ENCODE measurements around the gene KIRREL3. TPM values are rescaled to one million over a fixed set of nuclear protein-coding genes. Genes with fewer than 3 reads are reported as not detected.

KIRREL3 gene
- total and polyA plus RNA-seq, 10 donors = 0.50 to 5.4 (median 2.0) TPM

DNA sequence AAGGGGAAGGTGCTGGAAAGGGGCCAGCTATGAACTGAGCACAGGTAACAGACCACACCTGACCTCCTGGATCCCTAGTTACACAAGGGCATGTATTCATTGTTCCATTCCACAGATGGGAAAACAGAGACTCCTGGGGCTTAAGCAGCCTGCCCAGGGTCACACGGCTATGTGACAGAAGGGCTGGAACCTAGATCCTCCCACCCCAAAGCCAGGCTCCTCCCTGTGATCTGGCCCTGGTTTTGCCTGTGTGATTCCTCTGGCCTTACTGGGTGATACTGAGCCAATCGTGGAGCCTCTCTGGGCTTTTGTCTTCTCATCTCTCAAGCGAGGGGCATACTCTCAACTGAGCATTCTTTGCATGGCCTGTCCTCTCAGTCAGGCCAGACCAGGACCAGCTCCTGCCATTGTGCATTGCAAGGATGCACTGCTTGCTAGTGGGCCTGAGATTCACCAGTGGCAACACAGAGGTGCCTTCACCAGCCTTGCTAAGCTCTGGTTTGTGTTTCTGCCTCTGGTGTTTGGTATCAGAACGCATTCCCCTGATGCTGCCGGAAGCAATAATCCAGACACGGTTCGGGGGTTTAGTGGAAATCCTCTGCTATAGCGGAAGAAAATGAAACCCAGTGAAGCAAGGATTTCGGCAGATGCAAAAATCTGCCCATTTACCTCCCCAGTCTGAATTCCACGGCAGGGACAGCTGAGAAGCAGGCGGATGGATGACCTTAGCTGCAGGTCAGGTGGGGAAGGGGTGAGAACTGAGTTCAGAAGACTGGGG is 418.5 kb downstream of the KIRREL3 start:
- Histone ChIP-seq H3K27ac (no peak overlapping the region), H3K27me3 (replicated peaks in 1 of 7) (peaks cover 0 to 11% (median 0%) of the 10 kb centered on the region in 7 donors), H3K4me3 (no peak overlapping the region), H3K9me3 (no peaks in the 10 kb centered on the region), H3K36me3 (no peaks in the 10 kb centered on the region), H3K4me1 (peaks cover 0 to 7% (median 0%) of the 10 kb centered on the region in 6 donors)
- TF ChIP-seq POLR2AphosphoS5 (IDR thresholded peaks at IDR 0.05) (no peak), POLR2A (IDR thresholded peaks at IDR 0.05) (no peak)
- TF ChIP-seq, protein P1, sequence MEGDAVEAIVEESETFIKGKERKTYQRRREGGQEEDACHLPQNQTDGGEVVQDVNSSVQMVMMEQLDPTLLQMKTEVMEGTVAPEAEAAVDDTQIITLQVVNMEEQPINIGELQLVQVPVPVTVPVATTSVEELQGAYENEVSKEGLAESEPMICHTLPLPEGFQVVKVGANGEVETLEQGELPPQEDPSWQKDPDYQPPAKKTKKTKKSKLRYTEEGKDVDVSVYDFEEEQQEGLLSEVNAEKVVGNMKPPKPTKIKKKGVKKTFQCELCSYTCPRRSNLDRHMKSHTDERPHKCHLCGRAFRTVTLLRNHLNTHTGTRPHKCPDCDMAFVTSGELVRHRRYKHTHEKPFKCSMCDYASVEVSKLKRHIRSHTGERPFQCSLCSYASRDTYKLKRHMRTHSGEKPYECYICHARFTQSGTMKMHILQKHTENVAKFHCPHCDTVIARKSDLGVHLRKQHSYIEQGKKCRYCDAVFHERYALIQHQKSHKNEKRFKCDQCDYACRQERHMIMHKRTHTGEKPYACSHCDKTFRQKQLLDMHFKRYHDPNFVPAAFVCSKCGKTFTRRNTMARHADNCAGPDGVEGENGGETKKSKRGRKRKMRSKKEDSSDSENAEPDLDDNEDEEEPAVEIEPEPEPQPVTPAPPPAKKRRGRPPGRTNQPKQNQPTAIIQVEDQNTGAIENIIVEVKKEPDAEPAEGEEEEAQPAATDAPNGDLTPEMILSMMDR (IDR thresholded peaks at IDR 0.05 in 8 of 11, conservative IDR thresholded peaks at IDR 0.05 in 3 of 11) = no peak
- whole genome bisulfite sequencing, 5 donors = 84 to 88% (median 86%) methylated on average over 11 of the region's 11 CpGs
- intact Hi-C loops (cut with DNase I; ENCODE audit: low total_unique reads) = no loop called here
- DNase-seq = peak; percentile 39

GRCh38 chr11:126578426-126578825 is 422.1 kb downstream of the KIRREL3 start:
- no peaks in the 10 kb centered on the region for H3K9me3 ChIP-seq
- no peak overlapping the region for H3K4me3 ChIP-seq
- H3K27me3 ChIP-seq (replicated peaks in 1 of 7) = peaks cover 0 to 5% (median 0%) of the 10 kb centered on the region in 7 donors
- H3K27ac ChIP-seq = no peak overlapping the region
- intact Hi-C loops (cut with DNase I; ENCODE audit: low total_unique reads) = no loop called here
- no peaks in the 10 kb centered on the region for H3K4me1 ChIP-seq
- TF ChIP-seq POLR2A (IDR thresholded peaks at IDR 0.05) (no peak), POLR2AphosphoS5 (IDR thresholded peaks at IDR 0.05) (no peak)
- TF ChIP-seq, protein P1 (IDR thresholded peaks at IDR 0.05 in 8 of 11, conservative IDR thresholded peaks at IDR 0.05 in 3 of 11) = no peak
- no peaks in the 10 kb centered on the region for H3K36me3 ChIP-seq
- no peak for DNase-seq
- 79 to 85% (median 81%) methylated on average over 9 of the region's 9 CpGs for WGBS, 5 donors

GRCh38 chr11:126578021-126578420 is 422.5 kb downstream of the KIRREL3 start:
- TF ChIP-seq POLR2AphosphoS5 (IDR thresholded peaks at IDR 0.05) (no peak), POLR2A (IDR thresholded peaks at IDR 0.05) (no peak)
- TF ChIP-seq, protein P1 (IDR thresholded peaks at IDR 0.05 in 8 of 11, conservative IDR thresholded peaks at IDR 0.05 in 3 of 11) = no peak
- Histone ChIP-seq H3K27me3 (replicated peaks in 1 of 7) (peaks cover 0 to 5% (median 0%) of the 10 kb centered on the region in 7 donors), H3K9me3 (no peaks in the 10 kb centered on the region), H3K4me1 (no peaks in the 10 kb centered on the region), H3K27ac (no peak overlapping the region), H3K4me3 (no peak overlapping the region), H3K36me3 (no peaks in the 10 kb centered on the region)
- WGBS, 5 donors = 50 to 63% (median 57%) methylated on average over 2 of the region's 2 CpGs
- no peak for DNase-seq
- intact Hi-C loops (cut with DNase I; ENCODE audit: low total_unique reads) = no loop called here

DNA sequence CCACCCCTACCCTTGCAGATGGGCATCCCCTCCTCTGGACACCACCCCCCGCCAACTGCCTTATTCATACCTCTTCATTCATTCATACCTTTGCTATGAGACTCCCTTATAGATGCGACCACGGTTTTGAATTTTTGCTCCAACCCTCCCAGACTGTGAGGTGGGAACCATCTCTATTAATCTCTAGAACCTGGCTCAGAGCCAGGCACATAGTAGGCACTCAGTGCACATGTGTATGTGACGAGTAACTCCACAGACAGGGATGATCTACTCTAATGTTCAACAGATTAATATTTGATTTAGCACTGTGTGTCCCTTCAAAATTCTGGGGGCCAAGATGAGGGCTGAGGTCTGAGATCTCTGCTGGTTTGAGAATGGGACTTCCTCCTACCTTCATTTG is 424.7 kb downstream of the KIRREL3 start:
- H3K27me3 ChIP-seq (replicated peaks in 1 of 7) = peaks cover 0 to 21% (median 0%) of the 10 kb centered on the region in 7 donors
- TF ChIP-seq POLR2AphosphoS5 (IDR thresholded peaks at IDR 0.05) (no peak), POLR2A (IDR thresholded peaks at IDR 0.05) (no peak)
- TF ChIP-seq, protein P1 (IDR thresholded peaks at IDR 0.05 in 8 of 11, conservative IDR thresholded peaks at IDR 0.05 in 3 of 11) = no peak
- no peak overlapping the region for H3K27ac ChIP-seq
- no peaks in the 10 kb centered on the region for H3K36me3 ChIP-seq
- intact Hi-C loops (cut with DNase I; ENCODE audit: low total_unique reads) = no loop called here
- no peak overlapping the region for H3K4me3 ChIP-seq
- no peaks in the 10 kb centered on the region for H3K4me1 ChIP-seq
- WGBS, 5 donors = 84 to 90% (median 89%) methylated on average over 4 of the region's 4 CpGs
- no peaks in the 10 kb centered on the region for H3K9me3 ChIP-seq
- DNase-seq = no peak
